K562 (cell line): ENCODE measurements around the gene LRRC10. TPM values are rescaled to one million over a fixed set of nuclear protein-coding genes. Genes with fewer than 3 reads are reported as not detected.

ENCODE experiments used
- ELF4 ChIP-seq: fragments of 450-650 bp; formaldehyde crosslinking; IDR thresholded peaks from 2 replicates; pipeline ENCODE4 v1.4.0; 2022; ENCODE audit warnings: missing genetic modification characterization
- FOXJ3 ChIP-seq: sonication (generic); formaldehyde crosslinking; IDR thresholded peaks from 2 replicates; pipeline ENCODE4 v1.4.0; 2020; ENCODE audit warnings: mild to moderate bottlenecking, missing genetic modification reagents
- HDAC8 ChIP-seq: fragments of 450-650 bp; IDR thresholded peaks from 2 replicates; pipeline ENCODE4 v1.6.1; 2016; ENCODE audit warnings: mild to moderate bottlenecking, missing genetic modification characterization, moderate library complexity, missing compliant biosample characterization
- MEF2A ChIP-seq: IDR thresholded peaks from 2 replicates; pipeline ENCODE4 v1.6.1; 2011; ENCODE audit warnings: low read depth, mild to moderate bottlenecking, low read length, moderate library complexity; ENCODE audit not compliant: control insufficient read depth
- MTA3 ChIP-seq: fragments of 450-650 bp; formaldehyde crosslinking; IDR thresholded peaks from 2 replicates; pipeline ENCODE4 v1.6.1; 2017; ENCODE audit warnings: mild to moderate bottlenecking, borderline replicate concordance
- PCBP1 ChIP-seq: fragments of 200-400 bp; formaldehyde crosslinking; IDR thresholded peaks from 2 replicates; pipeline ENCODE4 v1.6.1; 2018; ENCODE audit warnings: mild to moderate bottlenecking, low read depth, low read length; ENCODE audit not compliant: poor library complexity, severe bottlenecking
- POLR2AphosphoS5 ChIP-seq: IDR thresholded peaks from 2 replicates; pipeline ENCODE4 v1.6.1; 2011; ENCODE audit warnings: mild to moderate bottlenecking, low read depth, low read length, moderate library complexity; ENCODE audit not compliant: control insufficient read depth, insufficient read depth
- SAFB2 ChIP-seq: fragments of 200-400 bp; formaldehyde crosslinking; IDR thresholded peaks from 2 replicates; pipeline ENCODE4 v1.6.1; 2018; ENCODE audit warnings: borderline replicate concordance, low read length, low read depth, moderate library complexity; ENCODE audit not compliant: severe bottlenecking
- ZNF12 ChIP-seq: sonication (generic); formaldehyde crosslinking; IDR thresholded peaks from 2 replicates; pipeline ENCODE4 v1.4.0; 2020; ENCODE audit warnings: mild to moderate bottlenecking, missing genetic modification reagents
- ZNF354B ChIP-seq: fragments of 250-450 bp; sonication (Bioruptor Pico); IDR thresholded peaks from 2 replicates; pipeline ENCODE4 v1.4.0; 2020
- ZNF57 ChIP-seq: fragments of 450-650 bp; formaldehyde crosslinking; IDR thresholded peaks from 2 replicates; pipeline ENCODE4 v1.4.0; 2020; ENCODE audit warnings: mild to moderate bottlenecking, moderate library complexity
- ZNF707 ChIP-seq: fragments of 250-450 bp; sonication (Bioruptor Pico); conservative IDR thresholded peaks from 2 replicates; pipeline ENCODE4 v1.8.0; 2022; ENCODE audit warnings: inconsistent platforms, mild to moderate bottlenecking, moderate library complexity
- polyA plus RNA-seq, 8 experiments: library from polyadenylated mRNA; depleted of rRNA in 4 of 8; stranded (reverse) in 5 of 8; unstranded in 3 of 8; fragments of >200 nt; fragmentation: Nextera tagmentation in 2 of 8; fragmentation: Illumina TruSeq in 1 of 8; extraction: Ambion mirVana in 2 of 8; extraction: Trizol in 1 of 8; gene quantifications; 2 replicates each; pipeline versions ENCODE4 v1.2.1 to v1.2.3, GENCODE V29; 2011 to 2014; ENCODE audit warnings: inconsistent platforms in 1 of 8, missing spikeins in 1 of 8
- total RNA-seq, 7 experiments: library from RNA; depleted of rRNA in 6 of 7; stranded (reverse); fragments of >200 nt in 6 of 7; fragmentation: Illumina TruSeq in 2 of 7; extraction: Trizol in 2 of 7; gene quantifications; 2 replicates each; pipeline versions ENCODE4 v1.2.1 to v1.2.3, GENCODE V29; 2011 to 2021; ENCODE audit warnings: low replicate concordance in 1 of 7
- TF ChIP-seq, protein P1 (sequence below): fragments of 250-450 bp; sonication (Bioruptor Pico); IDR thresholded peaks from 2 replicates; pipeline ENCODE4 v1.8.0; 2022; ENCODE audit warnings: inconsistent platforms
- TF ChIP-seq, protein P2 (sequence below): sonication (generic); formaldehyde crosslinking; IDR thresholded peaks from 2 replicates; pipeline ENCODE4 v1.5.0; 2020; ENCODE audit warnings: missing genetic modification reagents
- TF ChIP-seq, protein P3 (sequence below): fragments of 150-350 bp; conservative IDR thresholded peaks from 2 replicates; pipeline ENCODE4 v1.6.1; 2014; ENCODE audit warnings: low read length
- TF ChIP-seq, protein P4 (sequence below), 2 experiments: fragments of 200-800 bp in 1 of 2; sonication (Bioruptor generic) in 1 of 2; sonication (generic) in 1 of 2; formaldehyde crosslinking in 1 of 2; IDR thresholded peaks in 1 of 2; conservative IDR thresholded peaks in 1 of 2; 2 replicates each; pipeline versions ENCODE4 v1.5.0 to v1.6.1; 2016 to 2020; ENCODE audit warnings: missing compliant biosample characterization in 1 of 2, missing genetic modification characterization in 1 of 2, missing genetic modification reagents in 1 of 2
- TF ChIP-seq, protein P5 (sequence below): fragments of 250-450 bp; sonication (Bioruptor Pico); IDR thresholded peaks from 2 replicates; pipeline ENCODE4 v1.5.1; 2021; ENCODE audit warnings: mild to moderate bottlenecking

Gene LRRC10
- total and polyA plus RNA-seq, 9 of the 15 experiments (the other 6 are each of a cell fraction or from before 2014, with no cell fraction given): 0.09 TPM; not detected in 8

DNA sequence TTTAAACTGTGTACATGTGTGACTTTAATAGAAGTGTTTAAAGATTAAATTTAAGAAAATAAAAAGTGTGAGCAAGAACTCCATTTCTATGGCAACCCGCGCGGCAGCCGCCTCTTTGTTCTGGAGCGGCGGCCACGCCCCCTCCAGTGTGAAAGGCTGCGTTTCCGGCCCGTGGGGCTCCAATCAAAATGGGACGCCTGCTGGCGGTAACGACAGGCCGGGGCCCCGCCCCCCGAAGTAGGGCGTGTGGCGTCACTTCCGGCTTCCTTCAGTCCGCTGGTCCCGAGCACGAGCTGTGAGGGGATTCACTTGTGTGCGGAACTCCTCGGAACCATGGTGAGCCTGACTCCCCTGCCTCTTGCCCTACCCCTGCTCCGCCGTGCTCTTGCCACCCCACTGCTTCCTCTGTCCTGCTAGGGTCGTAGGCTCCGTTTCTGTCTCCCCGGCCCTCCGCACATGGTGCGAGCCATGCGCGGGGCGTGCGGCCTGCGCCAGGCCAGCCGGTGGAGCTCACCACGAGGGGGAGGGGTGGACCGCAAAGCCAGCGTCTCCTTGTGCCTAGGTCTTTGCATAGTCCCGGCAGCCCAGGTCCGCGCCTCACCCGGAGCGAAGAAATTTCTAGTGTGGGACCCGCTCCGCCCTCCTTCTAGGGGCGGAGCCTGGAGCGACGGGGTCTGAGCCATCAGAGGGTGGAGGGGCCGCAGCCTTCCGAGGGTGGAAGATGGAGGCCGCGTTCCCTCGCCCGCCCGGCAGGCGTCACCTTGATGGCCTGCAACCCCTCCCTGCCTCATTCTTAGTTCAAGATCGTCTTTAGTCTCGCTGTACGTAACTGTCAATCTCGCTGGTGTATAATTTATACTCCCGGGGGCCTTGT lies 25.3 kb downstream of the LRRC10 start, which contains the start of gene CCT2 (continued):
- TF ChIP-seq, protein P1, sequence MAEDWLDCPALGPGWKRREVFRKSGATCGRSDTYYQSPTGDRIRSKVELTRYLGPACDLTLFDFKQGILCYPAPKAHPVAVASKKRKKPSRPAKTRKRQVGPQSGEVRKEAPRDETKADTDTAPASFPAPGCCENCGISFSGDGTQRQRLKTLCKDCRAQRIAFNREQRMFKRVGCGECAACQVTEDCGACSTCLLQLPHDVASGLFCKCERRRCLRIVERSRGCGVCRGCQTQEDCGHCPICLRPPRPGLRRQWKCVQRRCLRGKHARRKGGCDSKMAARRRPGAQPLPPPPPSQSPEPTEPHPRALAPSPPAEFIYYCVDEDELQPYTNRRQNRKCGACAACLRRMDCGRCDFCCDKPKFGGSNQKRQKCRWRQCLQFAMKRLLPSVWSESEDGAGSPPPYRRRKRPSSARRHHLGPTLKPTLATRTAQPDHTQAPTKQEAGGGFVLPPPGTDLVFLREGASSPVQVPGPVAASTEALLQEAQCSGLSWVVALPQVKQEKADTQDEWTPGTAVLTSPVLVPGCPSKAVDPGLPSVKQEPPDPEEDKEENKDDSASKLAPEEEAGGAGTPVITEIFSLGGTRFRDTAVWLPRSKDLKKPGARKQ (CRISPR knock-in tag): no peak
- no peak for TF ChIP-seq ZNF354B (CRISPR knock-in tag)
- peak; percentile 84; the same call in 1 of the 2 replicates for TF ChIP-seq MTA3
- peak; percentile 87 for TF ChIP-seq ZNF12 (CRISPR knock-in tag)
- no peak for TF ChIP-seq MEF2A
- TF ChIP-seq ELF4 (CRISPR knock-in tag): peak; percentile 74
- no peak for TF ChIP-seq FOXJ3 (CRISPR knock-in tag)
- TF ChIP-seq, protein P2, sequence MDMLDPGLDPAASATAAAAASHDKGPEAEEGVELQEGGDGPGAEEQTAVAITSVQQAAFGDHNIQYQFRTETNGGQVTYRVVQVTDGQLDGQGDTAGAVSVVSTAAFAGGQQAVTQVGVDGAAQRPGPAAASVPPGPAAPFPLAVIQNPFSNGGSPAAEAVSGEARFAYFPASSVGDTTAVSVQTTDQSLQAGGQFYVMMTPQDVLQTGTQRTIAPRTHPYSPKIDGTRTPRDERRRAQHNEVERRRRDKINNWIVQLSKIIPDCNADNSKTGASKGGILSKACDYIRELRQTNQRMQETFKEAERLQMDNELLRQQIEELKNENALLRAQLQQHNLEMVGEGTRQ (CRISPR knock-in tag): no peak
- no peak for TF ChIP-seq SAFB2
- peak; percentile 74 for TF ChIP-seq PCBP1
- TF ChIP-seq HDAC8 (tag): no peak
- TF ChIP-seq, protein P3, sequence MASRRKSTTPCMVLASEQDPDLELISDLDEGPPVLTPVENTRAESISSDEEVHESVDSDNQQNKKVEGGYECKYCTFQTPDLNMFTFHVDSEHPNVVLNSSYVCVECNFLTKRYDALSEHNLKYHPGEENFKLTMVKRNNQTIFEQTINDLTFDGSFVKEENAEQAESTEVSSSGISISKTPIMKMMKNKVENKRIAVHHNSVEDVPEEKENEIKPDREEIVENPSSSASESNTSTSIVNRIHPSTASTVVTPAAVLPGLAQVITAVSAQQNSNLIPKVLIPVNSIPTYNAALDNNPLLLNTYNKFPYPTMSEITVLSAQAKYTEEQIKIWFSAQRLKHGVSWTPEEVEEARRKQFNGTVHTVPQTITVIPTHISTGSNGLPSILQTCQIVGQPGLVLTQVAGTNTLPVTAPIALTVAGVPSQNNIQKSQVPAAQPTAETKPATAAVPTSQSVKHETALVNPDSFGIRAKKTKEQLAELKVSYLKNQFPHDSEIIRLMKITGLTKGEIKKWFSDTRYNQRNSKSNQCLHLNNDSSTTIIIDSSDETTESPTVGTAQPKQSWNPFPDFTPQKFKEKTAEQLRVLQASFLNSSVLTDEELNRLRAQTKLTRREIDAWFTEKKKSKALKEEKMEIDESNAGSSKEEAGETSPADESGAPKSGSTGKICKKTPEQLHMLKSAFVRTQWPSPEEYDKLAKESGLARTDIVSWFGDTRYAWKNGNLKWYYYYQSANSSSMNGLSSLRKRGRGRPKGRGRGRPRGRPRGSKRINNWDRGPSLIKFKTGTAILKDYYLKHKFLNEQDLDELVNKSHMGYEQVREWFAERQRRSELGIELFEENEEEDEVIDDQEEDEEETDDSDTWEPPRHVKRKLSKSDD: peak; percentile 28; the same call in 1 of the 2 replicates
- TF ChIP-seq POLR2AphosphoS5: peak; percentile 85
- TF ChIP-seq, protein P4, sequence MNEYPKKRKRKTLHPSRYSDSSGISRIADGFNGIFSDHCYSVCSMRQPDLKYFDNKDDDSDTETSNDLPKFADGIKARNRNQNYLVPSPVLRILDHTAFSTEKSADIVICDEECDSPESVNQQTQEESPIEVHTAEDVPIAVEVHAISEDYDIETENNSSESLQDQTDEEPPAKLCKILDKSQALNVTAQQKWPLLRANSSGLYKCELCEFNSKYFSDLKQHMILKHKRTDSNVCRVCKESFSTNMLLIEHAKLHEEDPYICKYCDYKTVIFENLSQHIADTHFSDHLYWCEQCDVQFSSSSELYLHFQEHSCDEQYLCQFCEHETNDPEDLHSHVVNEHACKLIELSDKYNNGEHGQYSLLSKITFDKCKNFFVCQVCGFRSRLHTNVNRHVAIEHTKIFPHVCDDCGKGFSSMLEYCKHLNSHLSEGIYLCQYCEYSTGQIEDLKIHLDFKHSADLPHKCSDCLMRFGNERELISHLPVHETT (CRISPR knock-in tag; conservative IDR thresholded peaks at IDR 0.05 in 1 of 2, IDR thresholded peaks at IDR 0.05 in 1 of 2): no peak
- TF ChIP-seq, protein P5, sequence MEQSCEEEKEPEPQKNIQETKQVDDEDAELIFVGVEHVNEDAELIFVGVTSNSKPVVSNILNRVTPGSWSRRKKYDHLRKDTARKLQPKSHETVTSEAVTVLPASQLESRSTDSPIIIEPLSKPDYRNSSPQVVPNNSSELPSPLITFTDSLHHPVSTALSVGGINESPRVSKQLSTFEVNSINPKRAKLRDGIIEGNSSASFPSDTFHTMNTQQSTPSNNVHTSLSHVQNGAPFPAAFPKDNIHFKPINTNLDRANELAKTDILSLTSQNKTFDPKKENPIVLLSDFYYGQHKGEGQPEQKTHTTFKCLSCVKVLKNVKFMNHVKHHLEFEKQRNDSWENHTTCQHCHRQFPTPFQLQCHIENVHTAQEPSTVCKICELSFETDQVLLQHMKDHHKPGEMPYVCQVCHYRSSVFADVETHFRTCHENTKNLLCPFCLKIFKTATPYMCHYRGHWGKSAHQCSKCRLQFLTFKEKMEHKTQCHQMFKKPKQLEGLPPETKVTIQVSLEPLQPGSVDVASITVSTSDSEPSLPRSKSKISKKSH (CRISPR knock-in tag): no peak
- no peak for TF ChIP-seq ZNF57 (CRISPR knock-in tag)
- TF ChIP-seq ZNF707 (CRISPR knock-in tag): no peak
